Melanocyte of skin (primary cell): ENCODE measurements around the gene UFD1. TPM values are rescaled to one million over a fixed set of nuclear protein-coding genes. Genes with fewer than 3 reads are reported as not detected.

ENCODE experiments used
- total RNA-seq, 2 donors: library from RNA; depleted of rRNA; stranded (reverse); fragments of >200 nt; gene quantifications; 2 replicates each; pipeline ENCODE4 v1.2.3, GENCODE V29; 2012

UFD1 gene, protein sequence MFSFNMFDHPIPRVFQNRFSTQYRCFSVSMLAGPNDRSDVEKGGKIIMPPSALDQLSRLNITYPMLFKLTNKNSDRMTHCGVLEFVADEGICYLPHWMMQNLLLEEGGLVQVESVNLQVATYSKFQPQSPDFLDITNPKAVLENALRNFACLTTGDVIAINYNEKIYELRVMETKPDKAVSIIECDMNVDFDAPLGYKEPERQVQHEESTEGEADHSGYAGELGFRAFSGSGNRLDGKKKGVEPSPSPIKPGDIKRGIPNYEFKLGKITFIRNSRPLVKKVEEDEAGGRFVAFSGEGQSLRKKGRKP
- total RNA-seq: 10 to 100 TPM; 78.1 to 93.2 TPM

DNA sequence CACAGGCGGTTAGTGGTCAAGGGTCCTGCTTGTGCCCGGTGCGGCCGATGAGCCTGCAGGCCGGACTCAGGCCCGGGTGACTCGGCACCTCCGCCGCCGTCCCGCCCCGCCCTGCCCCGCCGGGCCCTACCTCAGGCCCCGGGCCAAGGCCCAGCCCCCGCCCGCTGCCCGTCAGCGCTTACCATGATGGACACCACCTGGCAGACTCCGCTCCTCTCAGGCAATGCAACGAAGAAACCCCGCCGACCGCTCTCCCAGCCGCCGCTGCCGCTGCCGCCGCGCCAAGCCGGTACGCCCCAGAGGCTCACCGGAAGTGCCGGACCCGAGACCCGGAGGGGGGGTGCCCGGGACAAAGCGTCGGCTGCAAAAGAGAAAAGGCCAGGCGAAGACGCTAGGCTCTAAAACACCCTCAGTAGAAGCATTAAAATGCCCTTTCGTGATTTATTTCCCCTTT is at the start of gene UFD1:
Gene UFD1, minus strand, starts transcription at position 293 of the 454 bp plus-strand sequence. Its CDS starts 108 bp downstream, at position 185.

DNA sequence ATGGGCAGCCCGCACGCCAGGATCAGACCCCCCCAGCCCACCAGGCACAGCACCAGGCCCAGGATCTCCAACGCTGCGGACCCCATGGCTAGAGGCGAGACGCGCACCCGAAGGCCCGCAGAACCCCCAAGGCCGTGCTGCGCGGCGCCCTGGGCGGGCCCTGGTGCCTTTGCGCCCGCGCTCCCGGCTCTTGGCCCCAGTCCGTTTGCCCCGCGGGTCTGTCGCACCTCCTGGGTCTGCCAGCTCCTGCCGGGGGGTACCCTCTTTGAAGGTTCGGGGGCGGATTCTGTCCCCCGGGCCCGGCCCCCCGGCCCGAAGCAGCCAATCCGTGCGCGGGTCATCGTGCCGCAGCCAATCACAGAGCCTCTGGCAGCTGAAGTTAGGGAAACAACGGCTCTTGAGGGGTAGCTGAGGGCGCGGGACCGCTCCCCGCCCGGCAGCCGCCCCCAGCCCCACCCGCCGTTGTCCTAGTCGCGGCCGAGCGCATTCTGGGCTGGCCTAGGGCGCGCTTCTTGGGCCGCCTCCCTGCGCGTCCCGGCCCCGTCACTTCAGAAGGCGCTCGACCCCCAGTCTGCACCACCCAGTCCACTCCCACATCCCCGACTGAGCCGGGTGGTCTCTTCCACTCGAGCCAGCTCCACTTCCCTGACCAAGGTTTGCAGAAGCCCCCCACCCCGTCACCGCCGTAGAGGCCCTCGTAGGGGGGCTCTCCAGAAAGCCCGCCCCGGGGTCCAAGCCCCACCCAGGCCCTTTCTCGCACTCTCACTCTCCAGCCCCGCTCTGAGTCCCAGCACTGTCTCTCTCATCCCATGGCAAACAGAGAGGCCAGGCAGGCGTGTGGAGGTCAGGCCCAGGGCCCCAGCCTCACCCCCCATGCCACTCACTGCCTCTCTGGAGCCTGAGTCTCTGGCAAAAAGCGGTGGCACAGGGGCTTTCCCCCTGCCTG is 45.5 kb upstream of the UFD1 start, which contains the start of gene CLDN5:
Gene CLDN5, minus strand, starts transcription at position 241 of the 946 bp plus-strand sequence. Its CDS starts 155 bp downstream, at position 86.

DNA sequence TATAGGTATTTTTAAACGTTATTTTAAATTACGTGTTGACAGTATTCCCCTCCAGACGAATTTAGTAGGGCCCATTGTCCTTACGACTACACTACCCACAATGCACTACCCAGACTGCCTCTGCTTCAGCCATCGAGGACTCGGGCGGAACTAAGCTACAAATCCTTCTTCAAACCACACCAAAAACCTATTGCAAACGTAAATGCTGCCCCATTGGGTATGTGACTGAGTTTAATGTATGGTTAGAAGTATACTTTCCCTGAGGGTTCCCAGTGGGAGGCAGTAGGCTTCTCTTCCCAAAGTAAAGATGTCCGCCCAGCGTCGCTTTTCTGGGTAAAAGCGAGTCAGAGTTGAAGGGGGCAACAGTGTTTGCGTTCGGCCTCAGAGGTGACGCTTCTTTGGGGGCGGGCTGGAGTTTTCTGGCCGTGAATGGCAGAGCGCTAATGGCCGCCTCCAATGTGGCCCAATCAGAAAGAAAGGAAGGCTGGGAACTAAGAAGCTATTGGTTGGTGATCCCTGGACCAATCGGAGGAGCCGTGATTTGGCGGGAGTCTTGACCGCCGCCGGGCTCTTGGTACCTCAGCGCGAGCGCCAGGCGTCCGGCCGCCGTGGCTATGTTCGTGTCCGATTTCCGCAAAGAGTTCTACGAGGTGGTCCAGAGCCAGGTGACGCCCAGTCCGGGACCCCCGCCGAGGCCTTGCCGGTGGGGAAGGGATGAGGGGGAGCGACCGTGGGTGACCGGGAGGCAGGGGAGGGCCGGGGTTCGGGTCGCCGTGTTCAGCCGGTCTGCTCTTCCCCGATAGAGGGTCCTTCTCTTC is 571 bp upstream of the UFD1 start, which contains the start of gene CDC45:
Gene CDC45, plus strand, starts transcription at position 566 of the 818 bp plus-strand sequence. Its CDS starts 49 bp downstream, at position 615.

DNA sequence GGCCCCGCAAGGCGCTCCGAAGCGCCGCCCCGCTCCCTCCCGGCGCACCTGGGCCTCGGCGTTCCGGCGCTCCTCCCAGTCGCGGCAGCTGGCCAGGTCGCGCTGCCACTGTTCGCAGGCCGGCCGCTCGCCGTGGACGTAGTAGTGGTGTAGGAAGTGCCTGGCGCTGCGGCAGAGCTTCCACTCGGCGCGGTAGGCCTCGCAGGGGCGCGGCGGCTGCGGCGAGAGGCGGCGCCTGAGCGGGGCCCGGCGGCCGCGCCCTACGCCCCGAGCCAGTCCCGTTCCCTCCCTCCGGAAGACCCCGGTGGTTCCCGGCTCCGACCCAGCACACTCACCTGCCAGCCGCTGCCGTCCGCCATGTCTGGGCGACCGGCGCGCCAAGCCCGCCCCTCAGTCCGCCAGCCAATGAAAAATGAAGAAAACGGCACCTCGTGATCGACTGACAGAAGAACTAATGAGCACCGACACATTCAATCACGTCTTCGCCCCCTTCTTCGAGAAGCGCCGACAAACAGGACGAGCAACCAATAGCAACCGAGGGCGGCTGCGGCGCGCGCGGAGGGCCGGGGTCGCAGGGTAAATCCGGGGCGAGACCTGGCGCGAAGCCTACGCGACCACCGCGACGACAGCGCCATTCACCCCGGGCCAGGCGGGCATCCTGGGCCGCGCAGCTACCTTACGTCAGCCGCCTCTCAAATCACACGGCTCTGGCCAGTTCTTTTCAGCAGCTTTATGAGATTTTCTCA is 31.5 kb downstream of the UFD1 start, which contains the start of gene C22orf39:
Gene C22orf39, minus strand, starts transcription at position 382 of the 746 bp plus-strand sequence. Its CDS starts 23 bp downstream, at position 359.

DNA sequence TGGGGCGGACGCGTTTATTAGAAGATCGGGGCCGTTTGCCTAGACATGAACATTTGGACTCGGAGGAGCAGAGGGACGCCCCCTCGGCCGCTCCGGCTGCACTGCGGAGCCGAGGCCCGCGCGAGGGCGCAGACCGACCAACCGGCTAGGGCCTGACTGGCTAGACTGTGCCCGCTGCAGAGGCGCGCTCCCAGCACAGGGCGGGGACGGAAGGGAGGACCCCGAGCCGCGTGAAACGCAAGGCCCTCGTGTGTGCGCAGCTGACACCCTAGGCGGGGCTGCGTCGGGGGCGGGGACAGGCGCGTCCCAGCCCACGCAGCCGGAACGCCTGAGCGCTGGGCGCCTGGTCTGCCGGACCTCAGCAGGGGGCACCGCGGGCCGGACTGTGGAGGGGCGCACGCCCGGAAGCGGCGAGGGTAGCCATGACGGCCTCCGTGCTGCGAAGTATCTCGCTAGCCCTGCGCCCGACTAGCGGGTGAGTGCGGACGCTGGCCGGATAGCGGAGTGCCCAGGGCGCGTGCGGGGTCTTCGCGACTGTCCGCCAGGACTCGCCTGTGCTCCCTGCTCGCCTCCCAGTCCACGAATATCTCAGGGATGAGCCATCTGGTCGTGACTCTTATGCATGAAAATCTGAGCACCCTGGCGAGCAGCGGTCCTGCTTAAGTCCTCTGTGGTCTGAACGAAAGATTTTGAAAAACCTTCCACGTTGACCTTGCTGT is 46.7 kb downstream of the UFD1 start, which contains the start of gene MRPL40:
Gene MRPL40, plus strand, starts transcription at position 413 of the 719 bp plus-strand sequence. Its CDS starts 10 bp downstream, at position 423.

DNA sequence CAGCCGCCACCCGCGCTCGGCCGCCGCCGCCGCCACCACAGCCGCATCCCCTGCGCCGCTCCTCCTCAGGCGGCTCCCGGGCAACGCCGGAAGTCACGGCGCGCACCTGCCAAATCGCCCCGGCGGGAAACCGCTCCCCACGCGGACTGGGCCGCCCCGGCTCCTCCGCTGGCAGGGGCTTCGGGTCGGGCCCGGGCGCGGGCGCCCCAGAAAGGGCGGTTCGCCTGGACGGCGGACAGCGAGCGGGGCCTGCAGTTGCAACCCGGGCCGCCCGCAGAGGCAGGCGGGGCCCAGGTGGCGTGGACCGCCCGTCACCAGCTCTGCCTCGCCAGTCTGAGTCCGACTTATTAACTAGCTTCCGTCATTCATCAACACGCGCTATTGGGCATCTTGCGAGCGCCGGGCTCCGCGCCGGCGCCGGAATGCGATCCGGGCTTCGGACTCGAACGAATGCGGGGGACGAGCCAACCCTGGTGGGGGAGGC is 47.3 kb downstream of the UFD1 start, which contains the start of gene HIRA:
Gene HIRA, minus strand, starts transcription at position 85 of the 484 bp plus-strand sequence. CDS start 257 bp downstream, outside the sequence.

Other genes with a start within 250 kb of the UFD1 start
- gene CLTCL1, start 187.5 kb downstream of the UFD1 start, total RNA-seq: 1 to 10 TPM; 3.0 to 4.8 TPM
- gene HIRA, start 47.5 kb downstream of the UFD1 start, total RNA-seq: 10 to 100 TPM; 18.2 to 28.6 TPM
- gene MRPL40, start 46.6 kb downstream of the UFD1 start, total RNA-seq: 10 to 100 TPM; 41.0 to 56.3 TPM
- 10 to 100 TPM; 12.7 to 13.4 TPM for gene C22orf39, start 31.5 kb downstream of the UFD1 start, total RNA-seq
- gene CDC45, start 727 bp upstream of the UFD1 start, total RNA-seq: 10 to 100 TPM in 1 of 2 donors, 1 to 10 TPM in 1; 10.0 to 39.6 TPM
- gene CLDN5, start 45.2 kb upstream of the UFD1 start, total RNA-seq: under 1 TPM in 1 of 2 donors, not detected in 1; under 0.01 TPM
- gene SEPTIN5, start 235.3 kb upstream of the UFD1 start, total RNA-seq: 1 to 10 TPM; 4.7 to 6.9 TPM
- under 1 TPM in 1 of 2 donors, not detected in 1; under 0.01 TPM for gene GP1BB, start 244.3 kb upstream of the UFD1 start, total RNA-seq